ENCODE measurements around the gene RHOD.

RHOD gene

DNA sequence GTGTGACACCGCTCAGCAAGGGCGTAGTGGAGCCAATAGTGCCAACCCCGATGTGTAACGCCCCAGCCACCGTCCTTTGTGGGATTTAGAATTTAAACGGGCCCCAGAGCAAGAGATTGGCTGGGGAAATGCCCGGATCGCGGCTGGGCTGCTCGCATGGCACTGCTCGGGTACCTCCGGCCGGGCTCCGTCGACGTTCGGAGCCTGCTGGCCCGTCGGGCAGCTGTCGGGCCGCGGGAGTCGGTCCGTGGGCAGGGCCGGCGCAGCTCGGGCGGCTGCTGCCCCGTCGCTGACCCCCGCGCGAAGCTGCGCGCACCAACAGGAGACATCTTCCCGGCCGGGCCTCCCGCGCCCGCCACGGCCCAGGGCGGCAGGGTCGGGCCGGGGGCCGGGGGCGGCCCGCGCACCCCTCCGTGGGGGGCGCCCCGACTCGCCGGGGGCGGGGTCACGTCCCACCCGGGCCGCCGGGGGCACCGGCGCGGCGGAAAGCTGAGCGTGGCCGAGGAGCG lies 61.1 kb downstream of the RHOD start:
- DNase-seq (ENCODE audit: low spot score): peak; percentile 88

- peak; percentile 90 for DNase-seq (ENCODE audit: low spot score)
Measured at GRCh38 chr11:67118181-67118766, 61.6 kb downstream of the RHOD start.

DNA sequence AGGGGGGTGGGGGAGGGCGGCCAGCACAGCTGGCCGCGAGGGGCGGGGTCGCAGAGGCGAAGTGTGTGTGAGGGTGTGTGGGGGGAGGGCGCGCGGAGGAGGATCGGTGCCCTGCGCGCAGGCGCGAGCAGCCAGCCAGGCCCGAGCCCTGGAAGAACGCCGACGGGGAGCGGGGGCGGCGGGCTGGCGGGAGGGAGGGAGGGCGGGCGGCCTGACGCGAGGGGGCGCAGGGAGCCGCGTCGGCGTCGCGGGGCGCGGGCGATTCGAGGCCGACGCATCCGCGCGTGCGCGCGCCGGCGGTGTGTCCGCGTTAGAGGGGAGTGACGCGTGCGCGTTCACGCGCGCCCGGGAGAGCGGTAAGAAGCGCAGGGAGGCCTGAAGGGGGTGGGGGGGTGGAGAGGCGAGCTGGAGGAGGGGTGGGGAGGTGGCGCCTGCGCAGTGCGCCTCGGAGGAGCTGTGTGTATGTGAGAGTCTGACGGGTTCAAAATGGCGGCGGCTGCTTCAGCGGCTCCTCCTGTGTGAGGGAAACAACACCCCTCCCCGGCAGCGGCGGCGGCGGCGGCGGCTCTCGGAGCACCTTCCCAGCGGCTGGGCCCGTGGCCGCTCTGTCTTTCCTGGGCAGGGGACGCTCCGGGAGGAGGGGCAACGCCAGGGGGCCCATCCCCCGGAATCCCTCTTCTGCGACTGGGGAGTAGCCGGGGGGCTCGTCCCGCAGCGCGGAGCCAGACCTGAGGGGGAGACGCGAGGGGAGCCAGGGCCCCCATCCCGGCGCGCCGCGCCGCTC lies 62.3 kb downstream of the RHOD start, which contains the start of gene KDM2A:
KDM2A (plus strand) TSS at position 463 of the 784 bp plus-strand sequence. CDS start 2,054 bp downstream, outside the sequence.
- peak; percentile 100 for DNase-seq (ENCODE audit: low spot score)

DNA sequence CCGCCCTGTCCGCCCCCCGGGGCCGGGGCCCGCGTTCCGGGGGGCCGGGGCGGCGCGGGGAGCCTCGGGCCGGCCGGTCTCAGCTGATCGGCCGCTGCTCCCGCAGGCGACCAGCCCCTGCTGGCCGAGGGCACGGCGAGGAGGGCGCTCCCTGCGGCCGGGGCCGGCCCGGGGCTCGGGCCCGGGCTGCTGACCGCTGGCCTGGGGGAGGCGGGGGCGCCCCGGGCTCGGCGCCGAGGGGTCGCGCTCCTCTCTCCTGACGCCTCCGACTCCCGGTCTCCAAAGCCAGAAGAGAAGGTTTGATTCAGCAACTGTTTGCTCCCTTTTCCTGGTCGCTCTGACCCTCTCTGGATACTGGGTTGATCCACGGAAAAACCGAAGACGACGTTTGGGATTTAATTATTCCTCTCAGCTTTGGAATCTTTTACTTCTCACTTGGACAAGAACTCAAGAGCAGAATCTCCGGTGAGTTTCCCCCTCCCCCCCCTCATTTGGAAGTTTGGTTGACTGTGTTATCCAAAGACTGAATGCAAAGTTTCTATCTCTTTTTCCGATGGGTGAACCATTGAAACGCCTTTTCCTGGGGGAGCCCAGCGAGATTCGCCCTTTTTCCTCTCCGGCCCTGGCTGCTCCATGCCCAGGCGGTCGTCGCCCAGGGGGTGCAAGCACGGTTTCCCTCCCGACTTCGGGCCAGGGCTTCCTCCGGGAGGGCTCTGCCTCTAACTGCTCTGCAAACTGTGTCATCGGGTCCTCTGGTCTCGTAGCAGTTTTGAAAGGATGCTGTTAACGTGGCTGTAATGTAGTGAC lies 63.1 kb downstream of the RHOD start:
- peak; percentile 86 for DNase-seq (ENCODE audit: low spot score)

GRCh38 chr11:67120456-67120855 lies 63.8 kb downstream of the RHOD start:
- no peak for DNase-seq (ENCODE audit: low spot score)

- peak; percentile 69 for DNase-seq (ENCODE audit: low spot score)
Measured at GRCh38 chr11:67120881-67121710, 64.4 kb downstream of the RHOD start.
